Suppressor macrophage (primary cell): ENCODE results near the gene CDCA7.
"Not testable (repeated sequence)": the region's sequence is repeated elsewhere in the genome, so short reads cannot be mapped to it uniquely, and the experiment has no call there.

Experiments
- DNase-seq, 4 experiments: peaks; one replicate each; pipeline ENCODE4 v3.0.0-alpha.2; 2020 to 2022

Gene CDCA7

GRCh38 chr2:173359231-173359630 lies 4.6 kb downstream of the CDCA7 start:
- DNase-seq, result no peak

GRCh38 chr2:173370198-173370597 lies 15.5 kb downstream of the CDCA7 start:
- DNase-seq, result no peak

- no peak for DNase-seq
Measured at GRCh38 chr2:173371023-173371422, 16.4 kb downstream of the CDCA7 start.

- DNase-seq, result no peak
Measured at GRCh38 chr2:173373290-173373689, 18.6 kb downstream of the CDCA7 start.

- no peak for DNase-seq
Measured at GRCh38 chr2:173374634-173375033, 20.0 kb downstream of the CDCA7 start.

GRCh38 chr2:173385534-173385933 lies 30.9 kb downstream of the CDCA7 start:
- DNase-seq, result not testable (repeated sequence)

- no peak for DNase-seq
Measured at GRCh38 chr2:173386021-173386737, 31.5 kb downstream of the CDCA7 start.

- no peak for DNase-seq
Measured at GRCh38 chr2:173386738-173387065, 32.0 kb downstream of the CDCA7 start.

- DNase-seq, result no peak
Measured at GRCh38 chr2:173387079-173387478, 32.4 kb downstream of the CDCA7 start.

- no peak for DNase-seq
Measured at GRCh38 chr2:173387660-173388059, 33.0 kb downstream of the CDCA7 start.

- no peak for DNase-seq
Measured at GRCh38 chr2:173388795-173389194, 34.1 kb downstream of the CDCA7 start.

GRCh38 chr2:173390036-173390435 lies 35.4 kb downstream of the CDCA7 start:
- DNase-seq, result no peak

GRCh38 chr2:173392731-173393130 lies 38.1 kb downstream of the CDCA7 start:
- DNase-seq, result no peak

GRCh38 chr2:173393186-173393585 lies 38.5 kb downstream of the CDCA7 start:
- DNase-seq, result no peak

- no peak for DNase-seq
Measured at GRCh38 chr2:173393636-173394035, 39.0 kb downstream of the CDCA7 start.

- no peak for DNase-seq
Measured at GRCh38 chr2:173394091-173394974, 39.7 kb downstream of the CDCA7 start.

GRCh38 chr2:173395567-173396351 lies 41.1 kb downstream of the CDCA7 start:
- DNase-seq, result no peak

- DNase-seq, result no peak
Measured at GRCh38 chr2:173397539-173397938, 42.9 kb downstream of the CDCA7 start.

- DNase-seq, result no peak
Measured at GRCh38 chr2:173399229-173399628, 44.6 kb downstream of the CDCA7 start.

GRCh38 chr2:173400760-173401159 lies 46.1 kb downstream of the CDCA7 start:
- peak in 3 of 4 experiments; percentile 6 to 34 (median 29) for DNase-seq

GRCh38 chr2:173401716-173402326 lies 47.1 kb downstream of the CDCA7 start:
- DNase-seq, result no peak

- DNase-seq, result peak; percentile 84 to 92 (median 90)
Measured at GRCh38 chr2:173402405-173402974, 47.8 kb downstream of the CDCA7 start.
